ENCODE results near the gene TAS2R50. TPM values are rescaled to one million over a fixed set of nuclear protein-coding genes. Genes with fewer than 3 reads are reported as not detected.

The TAS2R50 gene
- not detected in 5 replicates for total RNA-seq (2022; extraction: Qiagen RNA extraction)

GRCh38 chr12:10986812-10987211 lies at the start of gene TAS2R50:
TSS of gene TAS2R50 (minus strand) at chr12:10986912. CDS start at chr12:10986860, 52 bp downstream.

GRCh38 chr12:11031307-11031706 lies 44.6 kb upstream of the TAS2R50 start, which contains the start of gene TAS2R31:
TSS of gene TAS2R31 (minus strand) at chr12:11031407. CDS start at chr12:11031335, 72 bp downstream.

GRCh38 chr12:11022520-11022919 lies 35.8 kb upstream of the TAS2R50 start, which contains the start of gene TAS2R19:
TSS of gene TAS2R19 (minus strand) at chr12:11022620. CDS start at chr12:11022571, 49 bp downstream.

GRCh38 chr12:10998204-10998603 lies 11.5 kb upstream of the TAS2R50 start, which contains the start of gene TAS2R20:
TSS of gene TAS2R20 (minus strand) at chr12:10998304. CDS start at chr12:10997875, 429 bp downstream.

GRCh38 chr12:10939163-10939562 lies 47.5 kb downstream of the TAS2R50 start, which contains the start of gene TAS2R14:
TSS of gene TAS2R14 (minus strand) at chr12:10939263. CDS start at chr12:10939207, 56 bp downstream.

Other genes with a start within 250 kb of the TAS2R50 start
- gene TAS2R7, start 184.3 kb downstream of the TAS2R50 start, total RNA-seq (2022; extraction: Qiagen RNA extraction) = not detected in 5 replicates
- not detected in 5 replicates for gene TAS2R8, start 179.6 kb downstream of the TAS2R50 start, total RNA-seq (2022; extraction: Qiagen RNA extraction)
- gene TAS2R9, start 176.7 kb downstream of the TAS2R50 start, total RNA-seq (2022; extraction: Qiagen RNA extraction) = not detected in 5 replicates
- 0.06 to 0.09 TPM in 2 of 5 replicates, not detected in the others for gene TAS2R10, start 160.6 kb downstream of the TAS2R50 start, total RNA-seq (2022; extraction: Qiagen RNA extraction)
- gene PRR4, start 137.4 kb downstream of the TAS2R50 start, total RNA-seq (2022; extraction: Qiagen RNA extraction) = 0.80 to 3.2 TPM (median 2.3 TPM) in 5 replicates
- 2.3 to 4.6 TPM (median 2.4 TPM) in 5 replicates for gene PRH1, start 102.7 kb downstream of the TAS2R50 start, total RNA-seq (2022; extraction: Qiagen RNA extraction)
- gene TAS2R13, start 77.3 kb downstream of the TAS2R50 start, total RNA-seq (2022; extraction: Qiagen RNA extraction) = 0.03 TPM in 1 of 5 replicates, not detected in the others
- gene PRH2, start 57.7 kb downstream of the TAS2R50 start, total RNA-seq (2022; extraction: Qiagen RNA extraction) = 0.23 to 0.48 TPM (median 0.43 TPM) in 3 of 5 replicates, not detected in the others
- 0.44 to 0.81 TPM (median 0.78 TPM) in 5 replicates for gene TAS2R14, start 47.6 kb downstream of the TAS2R50 start, total RNA-seq (2022; extraction: Qiagen RNA extraction)
- 0.06 TPM in 1 of 5 replicates, not detected in the others for gene TAS2R20, start 11.4 kb upstream of the TAS2R50 start, total RNA-seq (2022; extraction: Qiagen RNA extraction)
- gene TAS2R19, start 35.7 kb upstream of the TAS2R50 start, total RNA-seq (2022; extraction: Qiagen RNA extraction) = 0.15 TPM in 1 of 5 replicates, not detected in the others
- gene TAS2R31, start 44.5 kb upstream of the TAS2R50 start, total RNA-seq (2022; extraction: Qiagen RNA extraction) = 0.16 to 0.28 TPM (median 0.17 TPM) in 5 replicates
- gene TAS2R46, start 75.4 kb upstream of the TAS2R50 start, total RNA-seq (2022; extraction: Qiagen RNA extraction) = not detected in 5 replicates
- not detected in 5 replicates for gene TAS2R43, start 105.4 kb upstream of the TAS2R50 start, total RNA-seq (2022; extraction: Qiagen RNA extraction)
- 0.03 TPM in 1 of 5 replicates, not detected in the others for gene TAS2R30, start 147.7 kb upstream of the TAS2R50 start, total RNA-seq (2022; extraction: Qiagen RNA extraction)
- gene SMIM10L1, start 184.3 kb upstream of the TAS2R50 start, total RNA-seq (2022; extraction: Qiagen RNA extraction) = 8.0 to 8.5 TPM (median 8.2 TPM) in 5 replicates
- gene TAS2R42, start 200.0 kb upstream of the TAS2R50 start, total RNA-seq (2022; extraction: Qiagen RNA extraction) = not detected in 5 replicates